Keratinocyte (primary cell): ENCODE results near the gene TOMT.

Source experiments
- EZH2 ChIP-seq: IDR thresholded peaks from one replicate; pipeline ENCODE4 v1.6.1; 2012; ENCODE audit warnings: inconsistent platforms, mild to moderate bottlenecking, low read length, moderate library complexity
- TF ChIP-seq, protein P1 (sequence below), 3 experiments: IDR thresholded peaks in 1 of 3; conservative IDR thresholded peaks in 1 of 3; optimal IDR thresholded peaks in 1 of 3; 2 replicates in 2 of 3; 3 replicates in 1 of 3; pipeline versions ENCODE3 to v1.5.1; 2011; ENCODE audit warnings: low read length in 3 of 3, mild to moderate bottlenecking in 3 of 3, moderate library complexity in 2 of 3, control low read depth in 1 of 3, inconsistent platforms in 1 of 3; ENCODE audit not compliant: insufficient read depth in 2 of 3; ENCODE audit errors: extremely low read depth in 1 of 3

DNA sequence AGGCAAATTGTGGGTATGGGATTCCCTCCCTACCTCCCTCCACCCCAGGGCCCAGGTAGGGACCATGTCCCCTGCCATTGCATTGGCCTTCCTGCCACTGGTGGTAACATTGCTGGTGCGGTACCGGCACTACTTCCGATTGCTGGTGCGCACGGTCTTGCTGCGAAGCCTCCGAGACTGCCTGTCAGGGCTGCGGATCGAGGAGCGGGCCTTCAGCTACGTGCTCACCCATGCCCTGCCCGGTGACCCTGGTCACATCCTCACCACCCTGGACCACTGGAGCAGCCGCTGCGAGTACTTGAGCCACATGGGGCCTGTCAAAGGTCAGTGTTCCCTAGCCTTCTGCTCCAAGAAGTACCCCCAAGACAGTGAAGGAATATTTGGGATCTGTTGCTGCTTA, at the start of gene TOMT:
- TF ChIP-seq, protein P1, sequence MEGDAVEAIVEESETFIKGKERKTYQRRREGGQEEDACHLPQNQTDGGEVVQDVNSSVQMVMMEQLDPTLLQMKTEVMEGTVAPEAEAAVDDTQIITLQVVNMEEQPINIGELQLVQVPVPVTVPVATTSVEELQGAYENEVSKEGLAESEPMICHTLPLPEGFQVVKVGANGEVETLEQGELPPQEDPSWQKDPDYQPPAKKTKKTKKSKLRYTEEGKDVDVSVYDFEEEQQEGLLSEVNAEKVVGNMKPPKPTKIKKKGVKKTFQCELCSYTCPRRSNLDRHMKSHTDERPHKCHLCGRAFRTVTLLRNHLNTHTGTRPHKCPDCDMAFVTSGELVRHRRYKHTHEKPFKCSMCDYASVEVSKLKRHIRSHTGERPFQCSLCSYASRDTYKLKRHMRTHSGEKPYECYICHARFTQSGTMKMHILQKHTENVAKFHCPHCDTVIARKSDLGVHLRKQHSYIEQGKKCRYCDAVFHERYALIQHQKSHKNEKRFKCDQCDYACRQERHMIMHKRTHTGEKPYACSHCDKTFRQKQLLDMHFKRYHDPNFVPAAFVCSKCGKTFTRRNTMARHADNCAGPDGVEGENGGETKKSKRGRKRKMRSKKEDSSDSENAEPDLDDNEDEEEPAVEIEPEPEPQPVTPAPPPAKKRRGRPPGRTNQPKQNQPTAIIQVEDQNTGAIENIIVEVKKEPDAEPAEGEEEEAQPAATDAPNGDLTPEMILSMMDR (optimal IDR thresholded peaks at IDR 0.05 in 1 of 3, IDR thresholded peaks at IDR 0.05 in 1 of 3, conservative IDR thresholded peaks at IDR 0.05 in 1 of 3; ENCODE audit: extremely low read depth in 1 of 3, insufficient read depth in 2 of 3, low read length in 3 of 3), result no peak
- no peak for TF ChIP-seq EZH2
